HFFc6 (cell line): ENCODE results near the gene MCFD2. TPM values are rescaled to one million over a fixed set of nuclear protein-coding genes. Genes with fewer than 3 reads are reported as not detected.
A peak's percentile ranks its signal among the peaks of the same experiment; 100 is the strongest.

ENCODE experiments used
- DNase-seq: peaks from one replicate; pipeline ENCODE4 v3.0.0-alpha.2; 2018
- H3K27ac Mint-ChIP-seq: 2 replicates; pipeline ENCODE4 v1.8.0; 2020; ENCODE audit warnings: mild to moderate bottlenecking, mixed read lengths
- H3K27me3 Mint-ChIP-seq: 2 replicates; pipeline ENCODE4 v1.8.0; 2021; ENCODE audit warnings: mild to moderate bottlenecking, moderate library complexity, mixed read lengths; ENCODE audit not compliant: insufficient read depth
- H3K36me3 Mint-ChIP-seq: 2 replicates; pipeline ENCODE4 v1.8.0; 2021; ENCODE audit warnings: low read depth, mixed read lengths
- H3K4me1 Mint-ChIP-seq: 2 replicates; pipeline ENCODE4 v1.8.0; 2020; ENCODE audit warnings: low read depth, mixed read lengths
- H3K4me3 Mint-ChIP-seq: 2 replicates; pipeline ENCODE4 v1.8.0; 2020; ENCODE audit warnings: mild to moderate bottlenecking, moderate library complexity, mixed read lengths
- H3K9me3 Mint-ChIP-seq: 2 replicates; pipeline ENCODE4 v1.8.0; 2020; ENCODE audit warnings: mild to moderate bottlenecking, mixed read lengths
- total RNA-seq, 6 experiments: library from RNA; stranded (reverse); fragmentation: NEBNext Ultra II Directional; extraction: Animal tissue kit (Norgen Biotek cat#: 25700); gene quantifications; 2 replicates in 1 of 6; 3 replicates in 5 of 6; pipeline ENCODE4 v1.2.3, GENCODE V29; 2021
- TF ChIP-seq, protein P1 (sequence below): fragments of 200-600 bp; sonication (generic); IDR thresholded peaks from 2 replicates; pipeline ENCODE4 v1.5.0; 2021; ENCODE audit warnings: antibody characterized with exemption, mild to moderate bottlenecking

MCFD2 gene
- total RNA-seq, 6 experiments from 2014 or later, result 379 to 441 (median 410) TPM

DNA sequence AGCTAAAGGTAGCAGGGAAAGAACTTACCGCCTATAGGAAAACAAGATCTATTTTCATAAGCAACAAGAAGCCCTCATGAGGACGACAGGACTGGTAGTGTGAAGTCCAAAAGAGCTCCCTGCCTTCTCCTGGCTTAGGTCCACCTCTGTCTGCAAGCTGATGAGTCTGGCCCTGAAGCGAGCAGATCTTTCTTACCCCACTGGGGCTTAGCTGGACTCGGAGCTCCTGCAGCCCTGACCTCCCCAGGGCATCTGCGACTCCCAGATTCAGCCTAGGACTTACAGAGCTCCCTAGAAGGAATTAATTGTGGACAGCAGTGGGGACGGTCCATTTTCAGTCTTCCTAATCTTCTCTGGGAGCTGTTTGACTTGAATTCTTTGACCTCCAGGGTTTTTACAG, 53.7 kb downstream of the MCFD2 start:
- H3K36me3 Mint-ChIP-seq, result peaks cover 17% of the 10 kb centered on the region
- peaks cover 14% of the 10 kb centered on the region for H3K9me3 Mint-ChIP-seq
- no peak overlapping the region for H3K27ac Mint-ChIP-seq
- TF ChIP-seq, protein P1, sequence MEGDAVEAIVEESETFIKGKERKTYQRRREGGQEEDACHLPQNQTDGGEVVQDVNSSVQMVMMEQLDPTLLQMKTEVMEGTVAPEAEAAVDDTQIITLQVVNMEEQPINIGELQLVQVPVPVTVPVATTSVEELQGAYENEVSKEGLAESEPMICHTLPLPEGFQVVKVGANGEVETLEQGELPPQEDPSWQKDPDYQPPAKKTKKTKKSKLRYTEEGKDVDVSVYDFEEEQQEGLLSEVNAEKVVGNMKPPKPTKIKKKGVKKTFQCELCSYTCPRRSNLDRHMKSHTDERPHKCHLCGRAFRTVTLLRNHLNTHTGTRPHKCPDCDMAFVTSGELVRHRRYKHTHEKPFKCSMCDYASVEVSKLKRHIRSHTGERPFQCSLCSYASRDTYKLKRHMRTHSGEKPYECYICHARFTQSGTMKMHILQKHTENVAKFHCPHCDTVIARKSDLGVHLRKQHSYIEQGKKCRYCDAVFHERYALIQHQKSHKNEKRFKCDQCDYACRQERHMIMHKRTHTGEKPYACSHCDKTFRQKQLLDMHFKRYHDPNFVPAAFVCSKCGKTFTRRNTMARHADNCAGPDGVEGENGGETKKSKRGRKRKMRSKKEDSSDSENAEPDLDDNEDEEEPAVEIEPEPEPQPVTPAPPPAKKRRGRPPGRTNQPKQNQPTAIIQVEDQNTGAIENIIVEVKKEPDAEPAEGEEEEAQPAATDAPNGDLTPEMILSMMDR, result no peak
- H3K4me3 Mint-ChIP-seq, result no peak overlapping the region
- peaks cover 79% of the 10 kb centered on the region for H3K4me1 Mint-ChIP-seq
- no peaks in the 10 kb centered on the region; the same call in none of the 2 replicates for H3K27me3 Mint-ChIP-seq
- no peak for DNase-seq

DNA sequence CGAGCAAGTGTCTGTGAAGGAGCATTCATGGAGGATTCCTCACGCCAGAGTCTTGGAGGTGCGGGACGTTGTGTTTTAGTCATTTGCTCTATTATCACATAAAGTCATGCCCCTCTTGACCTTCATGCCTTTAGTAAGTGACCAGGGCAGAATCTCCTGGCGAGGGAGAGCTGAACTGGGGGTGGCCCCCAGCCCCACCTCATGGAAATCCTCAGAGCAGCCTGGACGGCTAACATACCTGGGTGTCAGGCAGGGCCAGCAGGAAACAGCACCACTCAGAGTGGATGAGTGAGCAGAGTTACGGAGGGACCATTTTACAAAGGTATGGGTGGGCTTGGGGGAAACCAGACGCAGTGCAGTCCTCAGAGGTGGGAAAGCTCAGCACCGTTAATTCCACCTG, 56.1 kb downstream of the MCFD2 start:
- peaks cover 2% of the 10 kb centered on the region; the same call in 1 of the 2 replicates for H3K9me3 Mint-ChIP-seq
- H3K27ac Mint-ChIP-seq, result peak overlapping the region; percentile 94
- TF ChIP-seq, protein P1, result no peak
- H3K36me3 Mint-ChIP-seq, result peaks cover 4% of the 10 kb centered on the region
- no peak for DNase-seq
- peaks cover 81% of the 10 kb centered on the region for H3K4me1 Mint-ChIP-seq
- peaks cover 4% of the 10 kb centered on the region for H3K27me3 Mint-ChIP-seq
- H3K4me3 Mint-ChIP-seq, result peak overlapping the region; percentile 54

DNA sequence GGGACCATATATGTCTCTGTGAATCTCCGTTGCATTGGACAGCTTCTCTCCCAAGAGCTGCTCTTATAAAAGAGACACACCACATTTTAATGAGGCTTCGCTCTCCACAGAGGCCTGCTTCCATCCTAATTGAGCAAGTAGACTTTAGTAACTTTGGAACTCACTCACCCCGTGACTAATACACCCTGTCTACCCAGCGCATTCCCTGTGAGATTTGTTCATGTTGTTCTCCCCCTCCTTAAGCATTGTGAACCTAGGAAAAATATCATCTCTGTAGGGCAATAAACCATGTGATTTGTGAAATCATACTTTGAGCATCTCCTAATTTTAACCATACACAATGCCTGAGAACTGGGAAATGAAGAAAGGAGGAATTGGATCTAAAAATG, 56.9 kb downstream of the MCFD2 start:
- H3K27ac Mint-ChIP-seq, result peak overlapping the region; percentile 94
- H3K4me3 Mint-ChIP-seq, result peak overlapping the region; percentile 54
- H3K9me3 Mint-ChIP-seq, result peaks cover 5% of the 10 kb centered on the region; the same call in 1 of the 2 replicates
- peaks cover 10% of the 10 kb centered on the region for H3K36me3 Mint-ChIP-seq
- TF ChIP-seq, protein P1, result no peak
- peak; percentile 96 for DNase-seq
- peaks cover 89% of the 10 kb centered on the region for H3K4me1 Mint-ChIP-seq
- H3K27me3 Mint-ChIP-seq, result peaks cover 4% of the 10 kb centered on the region

DNA sequence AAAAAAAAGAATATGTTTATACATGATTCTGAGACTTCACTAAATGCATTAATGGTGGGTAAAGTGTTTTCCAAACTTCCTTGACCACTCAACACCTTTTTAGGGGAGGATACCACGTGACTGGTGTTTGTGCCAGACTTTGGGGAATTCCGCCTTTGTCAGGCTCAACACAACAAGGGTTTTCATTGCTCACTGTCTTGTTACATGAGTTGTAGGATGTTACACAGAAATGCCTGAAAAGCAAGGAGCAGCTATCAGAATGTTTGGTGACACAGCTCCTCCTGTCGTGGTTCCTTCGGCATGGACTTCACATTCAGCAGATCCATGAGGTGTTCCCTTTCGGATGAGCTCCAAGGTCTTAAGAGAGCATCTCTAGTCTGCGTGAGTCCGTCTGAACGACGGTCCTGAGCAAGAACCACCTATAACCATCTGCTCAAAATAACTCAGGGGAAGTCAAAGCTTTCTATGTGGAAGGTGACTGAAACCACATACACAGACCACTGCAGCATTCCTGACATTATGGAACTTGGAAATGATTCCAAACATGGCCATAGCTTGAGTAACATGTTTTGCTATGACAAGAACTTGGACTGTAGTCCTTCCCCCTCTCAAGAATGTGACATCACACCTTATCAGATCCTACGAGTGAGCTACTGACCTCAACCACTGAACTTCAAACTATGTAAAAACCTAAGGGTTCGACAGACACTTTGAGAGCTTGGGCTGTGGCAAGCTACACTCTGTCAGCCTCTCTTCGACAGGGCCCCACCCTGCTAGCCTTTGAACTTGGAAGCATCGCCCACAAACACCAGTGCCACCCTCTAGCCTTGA, 57.5 kb downstream of the MCFD2 start:
- Mint-ChIP-seq H3K27me3 (peaks cover 4% of the 10 kb centered on the region), H3K4me3 (peak overlapping the region; percentile 54), H3K4me1 (peaks cover 95% of the 10 kb centered on the region), H3K9me3 (peaks cover 5% of the 10 kb centered on the region; the same call in 1 of the 2 replicates), H3K27ac (peak overlapping the region; percentile 94), H3K36me3 (peaks cover 16% of the 10 kb centered on the region)
- TF ChIP-seq, protein P1, result peak; percentile 51
- peak; percentile 95 for DNase-seq

DNA sequence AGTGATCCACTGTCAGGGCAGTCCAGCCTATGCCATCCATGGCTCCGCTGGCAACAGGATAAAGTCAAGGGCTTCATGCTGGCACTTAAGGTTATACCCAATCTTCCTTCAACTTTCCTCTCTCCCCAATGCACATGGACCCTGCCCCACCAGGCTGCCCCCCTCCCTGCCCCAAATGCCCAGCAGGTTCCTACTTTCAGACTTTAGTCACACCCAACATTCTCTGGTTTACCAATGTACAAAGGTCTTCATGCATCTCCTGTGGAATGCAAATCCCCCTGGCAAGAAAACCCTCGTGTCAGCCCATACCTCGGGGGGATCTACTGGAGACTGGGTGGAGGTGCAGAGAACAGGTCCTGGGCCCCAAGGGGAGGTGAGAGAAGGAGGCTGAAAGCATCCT, 59.3 kb downstream of the MCFD2 start:
- H3K27me3 Mint-ChIP-seq, result peaks cover 8% of the 10 kb centered on the region

More for the DNA sequence above, 59.3 kb downstream of the MCFD2 start:
- Mint-ChIP-seq H3K4me1 (peaks cover 97% of the 10 kb centered on the region), H3K36me3 (peaks cover 21% of the 10 kb centered on the region), H3K27ac (peak overlapping the region; percentile 94), H3K9me3 (peaks cover 5% of the 10 kb centered on the region; the same call in 1 of the 2 replicates), H3K4me3 (0 out of 2 replicates have a peak overlapping the region, but pooled peaks have one; percentile 30)
- DNase-seq, result no peak
- TF ChIP-seq, protein P1, result no peak
